Measurements from ENCODE around the gene ACSBG1.

DNA sequence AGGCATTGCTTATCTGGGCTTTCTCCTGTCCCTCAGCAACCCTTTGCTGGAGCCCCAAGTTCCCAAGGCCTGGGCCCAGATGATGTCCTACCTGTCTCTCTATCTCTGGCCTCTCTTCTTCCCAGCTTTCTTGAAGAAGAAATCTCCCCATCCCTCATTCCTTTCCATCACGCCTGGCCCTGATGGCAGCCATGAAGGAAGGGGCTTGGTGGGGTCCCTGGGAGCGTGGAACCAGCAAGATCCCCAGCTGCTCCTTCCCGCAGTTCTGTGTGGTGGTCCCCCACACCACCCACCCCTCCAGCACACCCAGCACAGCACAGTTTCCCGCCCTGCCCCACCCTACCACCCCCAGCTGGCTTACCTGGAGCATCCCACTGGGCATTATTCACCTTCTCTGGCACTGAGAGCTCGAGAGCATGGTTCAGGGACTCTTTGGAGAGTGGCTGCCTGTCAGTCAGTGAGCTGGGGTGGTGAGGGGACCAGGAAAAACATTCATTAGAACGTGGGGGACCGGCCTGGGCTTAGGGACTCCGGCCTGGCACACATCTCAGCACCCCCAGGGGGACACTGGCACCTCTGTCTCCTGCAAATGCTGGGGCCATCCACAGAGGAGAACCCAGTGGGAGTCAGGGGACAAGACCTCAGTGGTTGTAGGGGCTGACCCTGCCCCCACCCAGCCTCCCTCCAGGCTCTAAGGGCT lies 26.6 kb downstream of the ACSBG1 start:
- TF ChIP-seq, protein P1, sequence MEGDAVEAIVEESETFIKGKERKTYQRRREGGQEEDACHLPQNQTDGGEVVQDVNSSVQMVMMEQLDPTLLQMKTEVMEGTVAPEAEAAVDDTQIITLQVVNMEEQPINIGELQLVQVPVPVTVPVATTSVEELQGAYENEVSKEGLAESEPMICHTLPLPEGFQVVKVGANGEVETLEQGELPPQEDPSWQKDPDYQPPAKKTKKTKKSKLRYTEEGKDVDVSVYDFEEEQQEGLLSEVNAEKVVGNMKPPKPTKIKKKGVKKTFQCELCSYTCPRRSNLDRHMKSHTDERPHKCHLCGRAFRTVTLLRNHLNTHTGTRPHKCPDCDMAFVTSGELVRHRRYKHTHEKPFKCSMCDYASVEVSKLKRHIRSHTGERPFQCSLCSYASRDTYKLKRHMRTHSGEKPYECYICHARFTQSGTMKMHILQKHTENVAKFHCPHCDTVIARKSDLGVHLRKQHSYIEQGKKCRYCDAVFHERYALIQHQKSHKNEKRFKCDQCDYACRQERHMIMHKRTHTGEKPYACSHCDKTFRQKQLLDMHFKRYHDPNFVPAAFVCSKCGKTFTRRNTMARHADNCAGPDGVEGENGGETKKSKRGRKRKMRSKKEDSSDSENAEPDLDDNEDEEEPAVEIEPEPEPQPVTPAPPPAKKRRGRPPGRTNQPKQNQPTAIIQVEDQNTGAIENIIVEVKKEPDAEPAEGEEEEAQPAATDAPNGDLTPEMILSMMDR (IDR thresholded peaks at IDR 0.05): no peak
- no peak for TF ChIP-seq POLR2AphosphoS5 (IDR thresholded peaks at IDR 0.05)
